GM12875 (cell line): ENCODE data around the gene SCAF8.

Experiments
- H3K4me3 ChIP-seq: one replicate; pipeline ENCODE4 v1.5.1; 2011; ENCODE audit warnings: low read depth, low read length, control low read depth
- CTCF ChIP-seq: IDR thresholded peaks from 2 replicates; pipeline ENCODE4 v1.5.1; 2011; ENCODE audit warnings: low read depth, mild to moderate bottlenecking, control low read depth, inconsistent platforms, low read length, moderate library complexity, borderline replicate concordance; ENCODE audit not compliant: insufficient read depth

SCAF8 gene

GRCh38 chr6:154785075-154785474 lies 51.9 kb downstream of the SCAF8 start:
- H3K4me3 ChIP-seq, result no peak overlapping the region
- TF ChIP-seq CTCF, result no peak

GRCh38 chr6:154786144-154786868 lies 53.1 kb downstream of the SCAF8 start:
- no peak overlapping the region for H3K4me3 ChIP-seq
- TF ChIP-seq CTCF, result no peak

- TF ChIP-seq CTCF, result no peak
Observed at GRCh38 chr6:154791556-154792317, 58.5 kb downstream of the SCAF8 start.

GRCh38 chr6:154792325-154792724 lies 59.1 kb downstream of the SCAF8 start:
- H3K4me3 ChIP-seq, result no peak overlapping the region
- no peak for TF ChIP-seq CTCF

More at GRCh38 chr6:154791556-154792317, 58.5 kb downstream of the SCAF8 start:
- H3K4me3 ChIP-seq, result no peak overlapping the region

- no peak for TF ChIP-seq CTCF
- no peak overlapping the region for H3K4me3 ChIP-seq
Observed at GRCh38 chr6:154792761-154793160, 59.5 kb downstream of the SCAF8 start.

GRCh38 chr6:154796484-154796883 lies 63.3 kb downstream of the SCAF8 start:
- no peak for TF ChIP-seq CTCF

GRCh38 chr6:154797857-154798256 lies 64.6 kb downstream of the SCAF8 start:
- H3K4me3 ChIP-seq, result no peak overlapping the region
- TF ChIP-seq CTCF, result no peak

More at GRCh38 chr6:154796484-154796883, 63.3 kb downstream of the SCAF8 start:
- no peak overlapping the region for H3K4me3 ChIP-seq
